A549 (cell line): Measurements from ENCODE around the gene PCDHA5.

Source experiments
- CTCF ChIP-seq: fragments of >200 bp; sonication (Bioruptor Twin); formaldehyde crosslinking; IDR thresholded peaks from 3 replicates; pipeline ENCODE4 v1.5.1; 2016
- MAFK ChIP-seq: fragments of 450-650 bp; IDR thresholded peaks from 2 replicates; pipeline ENCODE4 v1.6.1; 2014; ENCODE audit not compliant: partially characterized antibody
- USF2 ChIP-seq: fragments of 450-650 bp; IDR thresholded peaks from 2 replicates; pipeline ENCODE4 v1.6.1; 2014; ENCODE audit warnings: antibody characterized with exemption

- no peak for TF ChIP-seq MAFK
- TF ChIP-seq USF2 = no peak
- TF ChIP-seq CTCF = peak; percentile 31; the same call in 1 of the 3 replicates
These were observed 19.9 kb upstream of the PCDHA5 start for GRCh38 chr5:140801494-140801841.
